SK-N-SH treated with all-trans-retinoic acid at 6 μM for 48 hours (cell line): ENCODE measurements around the gene ROPN1L.

Experiments used
- ARNTL ChIP-seq: fragments of 450-650 bp; formaldehyde crosslinking; IDR thresholded peaks from 2 replicates; pipeline ENCODE4 v1.5.0; 2020; ENCODE audit warnings: low read depth, mild to moderate bottlenecking, moderate library complexity, borderline replicate concordance
- BACH2 ChIP-seq: fragments of 250-450 bp; sonication (Bioruptor Pico); IDR thresholded peaks from 2 replicates; pipeline ENCODE4 v1.9.0; 2021; ENCODE audit warnings: mild to moderate bottlenecking, borderline replicate concordance
- CSDC2 ChIP-seq: fragments of 250-450 bp; sonication (Bioruptor Pico); IDR thresholded peaks from 2 replicates; pipeline ENCODE4 v1.5.0; 2020; ENCODE audit warnings: mild to moderate bottlenecking, moderate library complexity
- OSR1 ChIP-seq: fragments of 250-450 bp; sonication (Bioruptor Pico); IDR thresholded peaks from 2 replicates; pipeline ENCODE4 v1.8.0; 2022; ENCODE audit warnings: moderate library complexity, mild to moderate bottlenecking, inconsistent platforms
- TF ChIP-seq, protein P1 (sequence below): fragments of 250-450 bp; sonication (Bioruptor Pico); IDR thresholded peaks from 2 replicates; pipeline ENCODE4 v1.5.1; 2020; ENCODE audit warnings: low read depth, mild to moderate bottlenecking, moderate library complexity
- TF ChIP-seq, protein P2 (sequence below): fragments of 250-450 bp; sonication (Bioruptor Pico); IDR thresholded peaks from 2 replicates; pipeline ENCODE4 v1.5.1; 2021; ENCODE audit warnings: mild to moderate bottlenecking, moderate library complexity

DNA sequence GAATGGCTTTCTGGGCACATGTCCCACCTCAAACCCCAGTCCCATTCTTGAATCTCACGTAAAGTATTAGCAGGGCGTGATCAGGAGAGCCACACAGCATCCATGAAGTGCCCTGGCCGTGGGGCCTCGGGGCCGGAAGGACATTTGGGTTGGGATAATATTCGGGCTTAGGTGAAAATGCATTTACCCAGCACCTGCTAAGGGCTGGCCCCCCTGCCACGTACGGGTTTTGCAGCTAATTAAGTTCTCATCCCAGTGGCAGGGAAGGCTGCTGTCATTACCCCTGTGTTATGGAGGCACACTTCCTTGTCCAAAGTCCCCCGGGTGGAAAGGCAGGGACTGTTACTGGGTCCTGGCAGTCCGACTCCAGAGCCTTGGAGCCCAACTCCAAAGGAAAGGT is 29.0 kb downstream of the ROPN1L start:
- TF ChIP-seq, protein P1, sequence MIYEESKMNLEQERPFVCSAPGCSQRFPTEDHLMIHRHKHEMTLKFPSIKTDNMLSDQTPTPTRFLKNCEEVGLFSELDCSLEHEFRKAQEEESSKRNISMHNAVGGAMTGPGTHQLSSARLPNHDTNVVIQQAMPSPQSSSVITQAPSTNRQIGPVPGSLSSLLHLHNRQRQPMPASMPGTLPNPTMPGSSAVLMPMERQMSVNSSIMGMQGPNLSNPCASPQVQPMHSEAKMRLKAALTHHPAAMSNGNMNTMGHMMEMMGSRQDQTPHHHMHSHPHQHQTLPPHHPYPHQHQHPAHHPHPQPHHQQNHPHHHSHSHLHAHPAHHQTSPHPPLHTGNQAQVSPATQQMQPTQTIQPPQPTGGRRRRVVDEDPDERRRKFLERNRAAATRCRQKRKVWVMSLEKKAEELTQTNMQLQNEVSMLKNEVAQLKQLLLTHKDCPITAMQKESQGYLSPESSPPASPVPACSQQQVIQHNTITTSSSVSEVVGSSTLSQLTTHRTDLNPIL, result no peak
- no peak for TF ChIP-seq OSR1 (CRISPR knock-in tag)
- TF ChIP-seq BACH2 (CRISPR knock-in tag), result no peak
- TF ChIP-seq ARNTL (CRISPR knock-in tag), result no peak
- TF ChIP-seq CSDC2 (CRISPR knock-in tag), result no peak
- TF ChIP-seq, protein P2, sequence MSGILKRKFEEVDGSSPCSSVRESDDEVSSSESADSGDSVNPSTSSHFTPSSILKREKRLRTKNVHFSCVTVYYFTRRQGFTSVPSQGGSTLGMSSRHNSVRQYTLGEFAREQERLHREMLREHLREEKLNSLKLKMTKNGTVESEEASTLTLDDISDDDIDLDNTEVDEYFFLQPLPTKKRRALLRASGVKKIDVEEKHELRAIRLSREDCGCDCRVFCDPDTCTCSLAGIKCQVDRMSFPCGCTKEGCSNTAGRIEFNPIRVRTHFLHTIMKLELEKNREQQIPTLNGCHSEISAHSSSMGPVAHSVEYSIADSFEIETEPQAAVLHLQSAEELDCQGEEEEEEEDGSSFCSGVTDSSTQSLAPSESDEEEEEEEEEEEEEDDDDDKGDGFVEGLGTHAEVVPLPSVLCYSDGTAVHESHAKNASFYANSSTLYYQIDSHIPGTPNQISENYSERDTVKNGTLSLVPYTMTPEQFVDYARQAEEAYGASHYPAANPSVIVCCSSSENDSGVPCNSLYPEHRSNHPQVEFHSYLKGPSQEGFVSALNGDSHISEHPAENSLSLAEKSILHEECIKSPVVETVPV (CRISPR knock-in tag), result no peak
